Measurements from ENCODE around the gene PPP1R3F.

Gene PPP1R3F

GRCh38 chrX:49225858-49226257, 43.7 kb upstream of the PPP1R3F start:
- no peak overlapping the region for H3K27ac ChIP-seq (ENCODE audit: low read length)

GRCh38 chrX:49226946-49227345, 42.6 kb upstream of the PPP1R3F start:
- H3K9ac ChIP-seq (ENCODE audit: low read length) = no peak overlapping the region
- peak; percentile 18 for DNase-seq
- peak overlapping the region; percentile 39; the same call in 1 of the 2 replicates for H3K4me2 ChIP-seq (ENCODE audit: low read depth, low read length)
- no peaks in the 10 kb centered on the region for H3K9me2 ChIP-seq (replicated peaks; ENCODE audit: insufficient read depth, low read length)
- no peak overlapping the region for H3K27ac ChIP-seq (ENCODE audit: low read length)
- no peaks in the 10 kb centered on the region for H4K20me1 ChIP-seq (ENCODE audit: insufficient read depth, low read length)
- H3K27me3 ChIP-seq (replicated peaks; ENCODE audit: insufficient read depth, low read length) = no peaks in the 10 kb centered on the region
- TF ChIP-seq EZH2phosphoT487 (IDR thresholded peaks at IDR 0.05; ENCODE audit: low read length) (no peak), CTCF (IDR thresholded peaks at IDR 0.05; ENCODE audit: low read length) (no peak), EZH2 (optimal IDR thresholded peaks at IDR 0.05; ENCODE audit: low read depth, low read length) (no peak)
- no peaks in the 10 kb centered on the region for H3K36me3 ChIP-seq (replicated peaks; ENCODE audit: insufficient read depth, low read length)
- H3F3A ChIP-seq (ENCODE audit: insufficient read depth, low read length) = no peaks in the 10 kb centered on the region
- peak overlapping the region; percentile 70 for H2AFZ ChIP-seq (ENCODE audit: low read length)
- no peaks in the 10 kb centered on the region for H3K9me3 ChIP-seq (replicated peaks; ENCODE audit: insufficient read depth, low read length)
- no peaks in the 10 kb centered on the region for H3K79me2 ChIP-seq (ENCODE audit: low read length)
- no peaks in the 10 kb centered on the region for H3K4me1 ChIP-seq (ENCODE audit: low read length)
- peak overlapping the region; percentile 44 for H3K4me3 ChIP-seq (ENCODE audit: low read length)

More at GRCh38 chrX:49225858-49226257, 43.7 kb upstream of the PPP1R3F start:
- DNase-seq = no peak
- Histone ChIP-seq H3K79me2 (ENCODE audit: low read length) (no peaks in the 10 kb centered on the region), H3K27me3 (replicated peaks; ENCODE audit: insufficient read depth, low read length) (no peaks in the 10 kb centered on the region), H3K4me2 (ENCODE audit: low read depth, low read length) (no peak overlapping the region), H3K9ac (ENCODE audit: low read length) (no peak overlapping the region), H3F3A (ENCODE audit: insufficient read depth, low read length) (no peaks in the 10 kb centered on the region), H4K20me1 (ENCODE audit: insufficient read depth, low read length) (no peaks in the 10 kb centered on the region), H3K9me2 (replicated peaks; ENCODE audit: insufficient read depth, low read length) (no peaks in the 10 kb centered on the region), H2AFZ (ENCODE audit: low read length) (no peak overlapping the region), H3K36me3 (replicated peaks; ENCODE audit: insufficient read depth, low read length) (no peaks in the 10 kb centered on the region), H3K4me1 (ENCODE audit: low read length) (no peaks in the 10 kb centered on the region), H3K4me3 (ENCODE audit: low read length) (no peak overlapping the region), H3K9me3 (replicated peaks; ENCODE audit: insufficient read depth, low read length) (no peaks in the 10 kb centered on the region)
- TF ChIP-seq EZH2 (optimal IDR thresholded peaks at IDR 0.05; ENCODE audit: low read depth, low read length) (no peak), CTCF (IDR thresholded peaks at IDR 0.05; ENCODE audit: low read length) (no peak), EZH2phosphoT487 (IDR thresholded peaks at IDR 0.05; ENCODE audit: low read length) (no peak)

DNA sequence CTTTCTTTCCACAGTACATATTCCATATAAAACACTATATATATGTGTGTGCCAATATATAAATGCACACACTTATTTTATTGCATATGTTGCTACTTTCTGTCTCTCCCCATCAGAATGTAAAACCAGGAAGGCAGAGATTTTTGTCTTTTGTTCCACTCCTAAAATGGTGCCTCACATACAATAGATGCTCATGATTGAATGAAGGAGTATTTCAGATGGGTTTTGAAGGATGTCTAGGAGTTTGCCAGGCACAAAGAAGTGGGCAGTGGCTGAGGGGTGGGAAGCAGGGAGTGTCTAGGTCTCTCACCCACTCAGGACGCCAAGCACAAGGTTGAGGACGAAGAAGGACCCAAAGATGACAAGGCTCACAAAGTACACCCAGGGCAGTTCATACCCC, 41.9 kb upstream of the PPP1R3F start:
- H3K27ac ChIP-seq (ENCODE audit: low read length) = no peak overlapping the region
- no peaks in the 10 kb centered on the region for H3K79me2 ChIP-seq (ENCODE audit: low read length)
- H3K27me3 ChIP-seq (replicated peaks; ENCODE audit: insufficient read depth, low read length) = no peaks in the 10 kb centered on the region
- no peaks in the 10 kb centered on the region for H4K20me1 ChIP-seq (ENCODE audit: insufficient read depth, low read length)
- DNase-seq = no peak
- H3K9ac ChIP-seq (ENCODE audit: low read length) = no peak overlapping the region
- no peaks in the 10 kb centered on the region for H3F3A ChIP-seq (ENCODE audit: insufficient read depth, low read length)
- no peak overlapping the region for H3K4me2 ChIP-seq (ENCODE audit: low read depth, low read length)
- no peaks in the 10 kb centered on the region for H3K9me2 ChIP-seq (replicated peaks; ENCODE audit: insufficient read depth, low read length)
- no peaks in the 10 kb centered on the region for H3K9me3 ChIP-seq (replicated peaks; ENCODE audit: insufficient read depth, low read length)
- H3K4me3 ChIP-seq (ENCODE audit: low read length) = no peak overlapping the region
- no peak overlapping the region for H2AFZ ChIP-seq (ENCODE audit: low read length)
- TF ChIP-seq EZH2phosphoT487 (IDR thresholded peaks at IDR 0.05; ENCODE audit: low read length) (no peak), CTCF (IDR thresholded peaks at IDR 0.05; ENCODE audit: low read length) (no peak), EZH2 (optimal IDR thresholded peaks at IDR 0.05; ENCODE audit: low read depth, low read length) (no peak)
- no peaks in the 10 kb centered on the region for H3K36me3 ChIP-seq (replicated peaks; ENCODE audit: insufficient read depth, low read length)
- H3K4me1 ChIP-seq (ENCODE audit: low read length) = no peaks in the 10 kb centered on the region
